GM10847 (cell line): ENCODE results near the gene TTC32.

Experiments used
- POLR2A ChIP-seq: IDR thresholded peaks from 2 replicates; pipeline ENCODE4 v1.6.1; 2011; ENCODE audit not compliant: insufficient read length; ENCODE audit errors: extremely low read depth

TTC32 gene

GRCh38 chr2:19882286-19882685 is 19.5 kb downstream of the TTC32 start:
- TF ChIP-seq POLR2A = no peak

- no peak for TF ChIP-seq POLR2A
Observed at GRCh38 chr2:19881908-19882265, 19.9 kb downstream of the TTC32 start.

GRCh38 chr2:19881221-19881907 is 20.4 kb downstream of the TTC32 start:
- no peak for TF ChIP-seq POLR2A

GRCh38 chr2:19879120-19879519 is 22.7 kb downstream of the TTC32 start:
- no peak for TF ChIP-seq POLR2A

GRCh38 chr2:19878268-19879046 is 23.3 kb downstream of the TTC32 start:
- no peak for TF ChIP-seq POLR2A

- no peak for TF ChIP-seq POLR2A
Observed at GRCh38 chr2:19876751-19877150, 25.0 kb downstream of the TTC32 start.

- no peak for TF ChIP-seq POLR2A
Observed at GRCh38 chr2:19875280-19875679, 26.5 kb downstream of the TTC32 start.

- no peak for TF ChIP-seq POLR2A
Observed at GRCh38 chr2:19874726-19875125, 27.1 kb downstream of the TTC32 start.

- no peak for TF ChIP-seq POLR2A
Observed at GRCh38 chr2:19873014-19873413, 28.8 kb downstream of the TTC32 start.

- TF ChIP-seq POLR2A = no peak
Observed at GRCh38 chr2:19872302-19872701, 29.5 kb downstream of the TTC32 start.

- TF ChIP-seq POLR2A = no peak
Observed at GRCh38 chr2:19871836-19872235, 29.9 kb downstream of the TTC32 start.

GRCh38 chr2:19870792-19871191 is 31.0 kb downstream of the TTC32 start:
- no peak for TF ChIP-seq POLR2A

- peak; percentile 22 for TF ChIP-seq POLR2A
Observed at GRCh38 chr2:19868701-19869580, 32.8 kb downstream of the TTC32 start.

GRCh38 chr2:19868224-19868623 is 33.6 kb downstream of the TTC32 start:
- TF ChIP-seq POLR2A = no peak

GRCh38 chr2:19866771-19867170 is 35.0 kb downstream of the TTC32 start:
- no peak for TF ChIP-seq POLR2A

GRCh38 chr2:19865151-19865550 is 36.6 kb downstream of the TTC32 start:
- no peak for TF ChIP-seq POLR2A

- no peak for TF ChIP-seq POLR2A
Observed at GRCh38 chr2:19864381-19864780, 37.4 kb downstream of the TTC32 start.
